HG02840 (cell line): ENCODE data around the gene OR13C5.
"Not testable (repeated sequence)": the region's sequence is repeated elsewhere in the genome, so short reads cannot be mapped to it uniquely, and the experiment has no call there.

ENCODE experiments used
- ATAC-seq: cut with Tn5 transposase; IDR thresholded peaks from one replicate; pipeline ENCODE4 v1.9.1; 2021; ENCODE audit warnings: mild to moderate bottlenecking, moderate library complexity, moderate number of reproducible peaks; ENCODE audit not compliant: unreplicated experiment, low FRiP score

Gene OR13C5

GRCh38 chr9:104599313-104599712 is at the start of gene OR13C5:
Gene OR13C5 (minus strand): TSS chr9:104599413. CDS start chr9:104599413, 0 bp downstream.
- not testable (repeated sequence) for ATAC-seq

GRCh38 chr9:104635456-104635855 is 36.2 kb upstream of the OR13C5 start:
- ATAC-seq, result no peak

- ATAC-seq, result no peak
Observed at GRCh38 chr9:104633976-104634520, 34.8 kb upstream of the OR13C5 start.

GRCh38 chr9:104625964-104626363 is 26.8 kb upstream of the OR13C5 start:
- not testable (repeated sequence) for ATAC-seq

GRCh38 chr9:104618104-104618503 is 18.9 kb upstream of the OR13C5 start, which contains the start of gene OR13C9:
Gene OR13C9 (minus strand): TSS chr9:104618204. CDS start chr9:104618204, 0 bp downstream.
- no peak for ATAC-seq

GRCh38 chr9:104617418-104617817 is 18.2 kb upstream of the OR13C5 start:
- no peak for ATAC-seq

- ATAC-seq, result no peak
Observed at GRCh38 chr9:104611213-104611612, 12.0 kb upstream of the OR13C5 start.

GRCh38 chr9:104608336-104608735 is 9.1 kb upstream of the OR13C5 start:
- ATAC-seq, result no peak

GRCh38 chr9:104606152-104606551 is 6.9 kb upstream of the OR13C5 start:
- ATAC-seq, result no peak

- not testable (repeated sequence) for ATAC-seq
Observed at GRCh38 chr9:104605527-104605926, 6.3 kb upstream of the OR13C5 start, which contains the start of gene OR13C2. Gene OR13C2 (minus strand): TSS chr9:104605627. CDS start chr9:104605627, 0 bp downstream.

- no peak for ATAC-seq
Observed at GRCh38 chr9:104604801-104605200, 5.6 kb upstream of the OR13C5 start.

GRCh38 chr9:104598749-104599148 is 464 bp downstream of the OR13C5 start:
- ATAC-seq, result not testable (repeated sequence)

GRCh38 chr9:104589626-104590025 is 9.6 kb downstream of the OR13C5 start:
- no peak for ATAC-seq

- ATAC-seq, result no peak
Observed at GRCh38 chr9:104586496-104587180, 12.6 kb downstream of the OR13C5 start.

GRCh38 chr9:104580562-104580961 is 18.7 kb downstream of the OR13C5 start:
- ATAC-seq, result no peak

GRCh38 chr9:104577263-104577662 is 21.9 kb downstream of the OR13C5 start:
- no peak for ATAC-seq

- no peak for ATAC-seq
Observed at GRCh38 chr9:104575456-104575855, 23.8 kb downstream of the OR13C5 start.

GRCh38 chr9:104572612-104573011 is 26.6 kb downstream of the OR13C5 start:
- no peak for ATAC-seq

GRCh38 chr9:104568868-104569267 is 30.3 kb downstream of the OR13C5 start, which contains the start of gene OR13C8:
Gene OR13C8 (plus strand): TSS chr9:104569168. CDS start chr9:104569168, 0 bp downstream.
- no peak for ATAC-seq

- no peak for ATAC-seq
Observed at GRCh38 chr9:104564358-104564757, 34.9 kb downstream of the OR13C5 start.

- ATAC-seq, result no peak
Observed at GRCh38 chr9:104556830-104557634, 42.2 kb downstream of the OR13C5 start.
